ENCODE data around the gene U2SURP. TPM values are rescaled to one million over a fixed set of nuclear protein-coding genes. Genes with fewer than 3 reads are reported as not detected.

Gene U2SURP
- total RNA-seq, 2 donors from 2014 or later: 139 to 160 TPM

DNA sequence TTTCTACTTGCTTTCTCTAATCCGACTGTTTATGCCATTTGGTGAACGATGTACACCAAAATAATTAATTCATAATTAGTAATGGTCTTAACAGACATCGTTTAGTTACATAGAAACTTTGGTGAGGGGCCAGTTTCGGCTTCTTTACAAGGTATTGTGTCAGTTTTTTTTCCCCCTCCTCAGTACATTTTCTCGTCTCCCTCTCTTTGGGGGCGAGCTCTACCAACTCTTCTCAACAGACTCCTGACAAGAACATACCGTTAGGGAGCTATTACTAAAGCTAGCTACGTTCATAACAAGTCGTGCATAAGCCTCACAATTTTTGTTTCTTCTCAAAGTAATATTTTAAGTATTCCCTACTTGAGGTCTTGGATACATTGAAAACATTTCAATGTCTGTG is 1.4 kb downstream of the U2SURP start:
- Histone ChIP-seq H3K27me3 (ENCODE audit: control insufficient read depth, insufficient read depth, low read length, poor library complexity, severe bottlenecking) (no peaks in the 10 kb centered on the region), H3K4me1 (ENCODE audit: control insufficient read depth, insufficient read depth, low read length) (peaks cover 6% of the 10 kb centered on the region), H3K9me3 (ENCODE audit: control insufficient read depth, low read length) (no peaks in the 10 kb centered on the region), H3K4me3 (ENCODE audit: low read length) (peak overlapping the region; percentile 92), H3K36me3 (ENCODE audit: control insufficient read depth, insufficient read depth, low read length) (no peaks in the 10 kb centered on the region), H3K27ac (ENCODE audit: low read depth, low read length) (no peak overlapping the region), H3K9ac (ENCODE audit: extremely low read depth, low read length, poor library complexity, severe bottlenecking) (peak overlapping the region; percentile 94)
- Mint-ChIP-seq H3K36me3 (ENCODE audit: low read depth) (peaks cover 2% of the 10 kb centered on the region), H3K27me3 (ENCODE audit: insufficient read depth) (no peaks in the 10 kb centered on the region), H3K4me3 (peak overlapping the region; percentile 80), H3K9me3 (no peaks in the 10 kb centered on the region), H3K4me1 (peaks cover 22% of the 10 kb centered on the region), H3K27ac (peak overlapping the region; percentile 48)
- no peak for DNase-seq
- TF ChIP-seq, protein P1, sequence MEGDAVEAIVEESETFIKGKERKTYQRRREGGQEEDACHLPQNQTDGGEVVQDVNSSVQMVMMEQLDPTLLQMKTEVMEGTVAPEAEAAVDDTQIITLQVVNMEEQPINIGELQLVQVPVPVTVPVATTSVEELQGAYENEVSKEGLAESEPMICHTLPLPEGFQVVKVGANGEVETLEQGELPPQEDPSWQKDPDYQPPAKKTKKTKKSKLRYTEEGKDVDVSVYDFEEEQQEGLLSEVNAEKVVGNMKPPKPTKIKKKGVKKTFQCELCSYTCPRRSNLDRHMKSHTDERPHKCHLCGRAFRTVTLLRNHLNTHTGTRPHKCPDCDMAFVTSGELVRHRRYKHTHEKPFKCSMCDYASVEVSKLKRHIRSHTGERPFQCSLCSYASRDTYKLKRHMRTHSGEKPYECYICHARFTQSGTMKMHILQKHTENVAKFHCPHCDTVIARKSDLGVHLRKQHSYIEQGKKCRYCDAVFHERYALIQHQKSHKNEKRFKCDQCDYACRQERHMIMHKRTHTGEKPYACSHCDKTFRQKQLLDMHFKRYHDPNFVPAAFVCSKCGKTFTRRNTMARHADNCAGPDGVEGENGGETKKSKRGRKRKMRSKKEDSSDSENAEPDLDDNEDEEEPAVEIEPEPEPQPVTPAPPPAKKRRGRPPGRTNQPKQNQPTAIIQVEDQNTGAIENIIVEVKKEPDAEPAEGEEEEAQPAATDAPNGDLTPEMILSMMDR (conservative IDR thresholded peaks at IDR 0.05): no peak
- 8 to 9% methylated on average over 3 to 9 of the region's 9 CpGs for WGBS, 2 experiments (ENCODE audit: insufficient coverage in 1 of 2, insufficient read length in 1 of 2)

- Mint-ChIP-seq H3K27me3 (ENCODE audit: insufficient read depth) (no peaks in the 10 kb centered on the region), H3K27ac (no peak overlapping the region), H3K9me3 (no peaks in the 10 kb centered on the region), H3K36me3 (ENCODE audit: low read depth) (peaks cover 2% of the 10 kb centered on the region), H3K4me3 (no peak overlapping the region), H3K4me1 (peaks cover 17% of the 10 kb centered on the region)
- no peak overlapping the region for H3K4me3 ChIP-seq (ENCODE audit: low read length)
- DNase-seq: no peak
- no peaks in the 10 kb centered on the region for H3K36me3 ChIP-seq (ENCODE audit: control insufficient read depth, insufficient read depth, low read length)
- 100% methylated on average over 2 of the region's 2 CpGs; no CpG with 5 or more reads in 1 of the 2 experiments for WGBS, 2 experiments (ENCODE audit: insufficient coverage in 1 of 2, insufficient read length in 1 of 2)
- peaks cover under 1% of the 10 kb centered on the region for H3K4me1 ChIP-seq (ENCODE audit: control insufficient read depth, insufficient read depth, low read length)
- no peak overlapping the region for H3K27ac ChIP-seq (ENCODE audit: low read depth, low read length)
- no peaks in the 10 kb centered on the region for H3K9me3 ChIP-seq (ENCODE audit: control insufficient read depth, low read length)
- TF ChIP-seq, protein P1 (conservative IDR thresholded peaks at IDR 0.05): no peak
- H3K27me3 ChIP-seq (ENCODE audit: control insufficient read depth, insufficient read depth, low read length, poor library complexity, severe bottlenecking): no peaks in the 10 kb centered on the region
- H3K9ac ChIP-seq (ENCODE audit: extremely low read depth, low read length, poor library complexity, severe bottlenecking): no peak overlapping the region
Measured at GRCh38 chr3:143004823-143005222, 3.5 kb downstream of the U2SURP start.

DNA sequence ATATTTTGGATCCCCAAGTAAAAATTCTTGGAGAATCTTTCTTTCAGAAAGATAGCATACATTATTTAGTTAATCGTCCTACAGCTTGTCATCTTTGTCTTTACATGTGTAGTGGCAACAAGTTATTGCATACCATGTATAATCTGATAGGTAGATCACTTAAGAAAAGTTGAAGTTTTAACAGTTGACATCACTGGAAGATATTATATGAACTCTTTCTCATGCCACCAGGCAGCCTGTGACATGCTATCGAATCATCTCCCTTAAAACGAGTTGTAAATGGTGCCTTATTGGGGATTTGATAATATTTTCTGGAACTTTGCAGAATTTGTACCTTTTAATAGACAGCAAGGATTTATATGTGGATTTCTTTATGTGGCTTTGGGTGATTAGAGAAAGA is 8.7 kb downstream of the U2SURP start:
- Histone ChIP-seq H3K27ac (ENCODE audit: low read depth, low read length) (no peak overlapping the region), H3K4me3 (ENCODE audit: low read length) (no peak overlapping the region), H3K9ac (ENCODE audit: extremely low read depth, low read length, poor library complexity, severe bottlenecking) (no peak overlapping the region), H3K27me3 (ENCODE audit: control insufficient read depth, insufficient read depth, low read length, poor library complexity, severe bottlenecking) (no peaks in the 10 kb centered on the region), H3K4me1 (ENCODE audit: control insufficient read depth, insufficient read depth, low read length) (no peaks in the 10 kb centered on the region), H3K36me3 (ENCODE audit: control insufficient read depth, insufficient read depth, low read length) (peaks cover 33% of the 10 kb centered on the region), H3K9me3 (ENCODE audit: control insufficient read depth, low read length) (no peaks in the 10 kb centered on the region)
- TF ChIP-seq, protein P1 (conservative IDR thresholded peaks at IDR 0.05): no peak
- H3K4me1 Mint-ChIP-seq: peaks cover 11% of the 10 kb centered on the region
- DNase-seq: no peak
- H3K27me3 Mint-ChIP-seq (ENCODE audit: insufficient read depth): no peaks in the 10 kb centered on the region
- 88 to 100% methylated on average over 1 to 3 of the region's 3 CpGs for WGBS, 2 experiments (ENCODE audit: insufficient coverage in 1 of 2, insufficient read length in 1 of 2)
- H3K36me3 Mint-ChIP-seq (ENCODE audit: low read depth): peaks cover 3% of the 10 kb centered on the region
- H3K9me3 Mint-ChIP-seq: no peaks in the 10 kb centered on the region
- no peak overlapping the region for H3K4me3 Mint-ChIP-seq
- H3K27ac Mint-ChIP-seq: peak overlapping the region; percentile 14

Data from endodermal cell (in vitro differentiated cells).